ENCODE results near the gene CREB5. TPM values are rescaled to one million over a fixed set of nuclear protein-coding genes. Genes with fewer than 3 reads are reported as not detected.

CREB5 gene
- total and polyA plus RNA-seq, 2 donors (not counting 3 experiments of a cell fraction or from before 2014, with no cell fraction given): 19.6 to 28.4 TPM

GRCh38 chr7:28658381-28658780 is 246.1 kb downstream of the CREB5 start:
- no peak overlapping the region for H3K4me3 ChIP-seq (replicated peaks in 1 of 3; ENCODE audit: insufficient read depth in 1 of 3, low read depth in 1 of 3, low read length in 3 of 3)
- H3K9me1 ChIP-seq (replicated peaks; ENCODE audit: control insufficient read depth, extremely low read depth, insufficient read depth, low read length): no peaks in the 10 kb centered on the region
- no peaks in the 10 kb centered on the region for H3K36me3 ChIP-seq (ENCODE audit: control insufficient read depth in 2 of 2, extremely low read depth in 1 of 2, insufficient read depth in 2 of 2, low read length in 2 of 2)
- H3K9ac ChIP-seq (replicated peaks; ENCODE audit: extremely low read depth, insufficient read depth, low read length): no peak overlapping the region
- intact Hi-C loops (cut with micrococcal nuclease) (no loop called here), dilution Hi-C loops (cut with MboI; ENCODE audit: extremely low pct_ligation_motif_present, low sequenced_read_pairs) (no loop called here)
- BruUV-seq (replicated peaks): no TSS peak
- no peak overlapping the region for H3K27ac ChIP-seq (ENCODE audit: insufficient read depth, low read depth, low read length)
- POLR2A ChIA-PET: no interaction called here
- peaks cover 0 to under 1% of the 10 kb centered on the region in 2 experiments for H3K27me3 ChIP-seq (ENCODE audit: control insufficient read depth in 2 of 2, insufficient read depth in 2 of 2, low read length in 2 of 2)
- H3K9me3 ChIP-seq (replicated peaks; ENCODE audit: control insufficient read depth, insufficient read depth, low read length): no peaks in the 10 kb centered on the region
- H3K4me2 ChIP-seq (ENCODE audit: insufficient read depth, low read length): no peak overlapping the region
- H3K79me2 ChIP-seq (ENCODE audit: control insufficient read depth, insufficient read depth, low read length): no peaks in the 10 kb centered on the region
- no peak overlapping the region for H2AFZ ChIP-seq (ENCODE audit: low read depth, low read length)
- no peaks in the 10 kb centered on the region for H3K4me1 ChIP-seq (ENCODE audit: control insufficient read depth, extremely low read depth, insufficient read depth, low read length)
- CTCF ChIA-PET: no interaction called here
- DNase-seq (ENCODE audit: low read depth, low spot score) (no peak), FAIRE-seq (no peak)
- H4K20me1 ChIP-seq (replicated peaks; ENCODE audit: control insufficient read depth, extremely low read depth, insufficient read depth, low read length): no peaks in the 10 kb centered on the region
- TF ChIP-seq GATA2 (IDR thresholded peaks at IDR 0.05; ENCODE audit: insufficient read depth, insufficient read length, low read depth, low read length) (no peak), CTCF (IDR thresholded peaks at IDR 0.05; ENCODE audit: extremely low read depth in 1 of 2, insufficient read depth in 1 of 2, low read depth in 1 of 2, low read length in 2 of 2) (no peak), MAX (IDR thresholded peaks at IDR 0.05; ENCODE audit: insufficient read depth, insufficient read length) (no peak), EZH2 (IDR thresholded peaks at IDR 0.05; ENCODE audit: borderline replicate concordance, low read depth, low read length, severe bottlenecking) (no peak), POLR2A (IDR thresholded peaks at IDR 0.05; ENCODE audit: low read depth, low read length) (no peak), MYC (IDR thresholded peaks at IDR 0.05; ENCODE audit: low read depth, low read length) (no peak), FOS (IDR thresholded peaks at IDR 0.05; ENCODE audit: borderline replicate concordance, insufficient read depth, low read length) (no peak), JUN (IDR thresholded peaks at IDR 0.05; ENCODE audit: borderline replicate concordance, insufficient read depth, insufficient read length, low read depth) (no peak), POLR2AphosphoS5 (IDR thresholded peaks at IDR 0.05; ENCODE audit: insufficient read depth, low read depth, low read length) (no peak)

All from endothelial cell of umbilical vein (primary cell).